Hepatocyte (in vitro differentiated cells): ENCODE results near the gene HLA-G. TPM values are rescaled to one million over a fixed set of nuclear protein-coding genes. Genes with fewer than 3 reads are reported as not detected.
"Not testable (repeated sequence)": the region's sequence is repeated elsewhere in the genome, so short reads cannot be mapped to it uniquely, and the experiment has no call there.

Experiments used
- DNase-seq: peaks from one replicate; pipeline ENCODE4 v3.0.0-alpha.2; 2016; ENCODE audit warnings: low spot score
- H2AFZ ChIP-seq: fragments of 200-600 bp; sonication (generic); 2 replicates; pipeline ENCODE4 v1.6.0; 2016; ENCODE audit warnings: antibody characterized with exemption, mild to moderate bottlenecking
- H3K27ac ChIP-seq: fragments of 200-600 bp; sonication (generic); 2 replicates; pipeline ENCODE4 v1.5.1; 2016; ENCODE audit warnings: mild to moderate bottlenecking
- H3K27me3 ChIP-seq: fragments of 200-600 bp; sonication (generic); 2 replicates; pipeline ENCODE4 v1.6.1; 2016
- H3K36me3 ChIP-seq: fragments of 200-600 bp; sonication (generic); replicated peaks from 2 replicates; pipeline ENCODE4 v1.5.1; 2016; ENCODE audit warnings: low read depth; ENCODE audit not compliant: insufficient read depth
- H3K4me1 ChIP-seq: fragments of 200-600 bp; sonication (generic); 2 replicates; pipeline ENCODE4 v1.5.1; 2016; ENCODE audit warnings: mild to moderate bottlenecking, moderate library complexity; ENCODE audit not compliant: insufficient read depth
- H3K4me2 ChIP-seq: fragments of 200-600 bp; sonication (generic); 2 replicates; pipeline ENCODE4 v1.6.0; 2016
- H3K4me3 ChIP-seq: fragments of 200-600 bp; sonication (generic); 2 replicates; pipeline ENCODE4 v1.5.1; 2016; ENCODE audit warnings: mild to moderate bottlenecking
- H3K79me2 ChIP-seq: fragments of 200-600 bp; sonication (generic); 2 replicates; pipeline ENCODE4 v1.6.0; 2017; ENCODE audit warnings: mild to moderate bottlenecking
- H3K9me2 ChIP-seq: fragments of 200-600 bp; sonication (generic); replicated peaks from 2 replicates; pipeline ENCODE4 v1.6.0; 2017; ENCODE audit warnings: mild to moderate bottlenecking; ENCODE audit not compliant: insufficient read depth
- H3K9me3 ChIP-seq: fragments of 200-600 bp; sonication (generic); 2 replicates; pipeline ENCODE4 v1.5.1; 2016; ENCODE audit warnings: low read depth, mild to moderate bottlenecking
- H4K20me1 ChIP-seq: fragments of 200-600 bp; sonication (generic); 2 replicates; pipeline ENCODE4 v1.6.0; 2016; ENCODE audit warnings: mild to moderate bottlenecking; ENCODE audit not compliant: insufficient read depth, poor library complexity, severe bottlenecking
- EZH2 ChIP-seq: fragments of 200-600 bp; sonication (generic); IDR thresholded peaks from 2 replicates; pipeline ENCODE4 v1.6.1; 2016; ENCODE audit warnings: antibody characterized with exemption, mild to moderate bottlenecking, borderline replicate concordance
- EZH2phosphoT487 ChIP-seq: fragments of 200-600 bp; sonication (generic); IDR thresholded peaks from one replicate; pipeline ENCODE4 v1.6.1; 2018; ENCODE audit warnings: antibody characterized with exemption, mild to moderate bottlenecking, low read depth, moderate library complexity; ENCODE audit not compliant: unreplicated experiment, severe bottlenecking
- WGBS: methylation state at CpG from one replicate; pipeline ENCODE4 v1.1.6; 2016; ENCODE audit warnings: low lambda C conversion rate; ENCODE audit errors: missing lambda C conversion rate; 5-methylcytosine and 5-hydroxymethylcytosine counted together
- polyA plus RNA-seq: library from polyadenylated mRNA; unstranded; fragments of >200 nt; fragmentation: Nextera tagmentation; extraction: Ambion mirVana; gene quantifications from 2 replicates; pipeline ENCODE4 v1.2.1, GENCODE V29; 2016
- small RNA-seq: library from RNA; depleted of rRNA; stranded (forward); fragments of <200 nt; gene quantifications from one replicate; pipeline ENCODE3, GENCODE V24; 2014
- total RNA-seq: library from RNA; depleted of rRNA; stranded (reverse); fragments of >200 nt; gene quantifications from 2 replicates; pipeline ENCODE4 v1.2.3, GENCODE V29; 2014
- TF ChIP-seq, protein P1 (sequence below): fragments of 200-600 bp; sonication (generic); IDR thresholded peaks from 2 replicates; pipeline ENCODE4 v1.5.1; 2016; ENCODE audit warnings: antibody characterized with exemption, mild to moderate bottlenecking; ENCODE audit not compliant: poor library complexity

The HLA-G gene
- total and polyA plus RNA-seq, 2 experiments from 2014 or later, result 2.8 TPM; not detected in 1

- WGBS, result 55% methylated on average over 2 of the region's 2 CpGs
- Histone ChIP-seq H3K9me3 (no peaks in the 10 kb centered on the region), H3K4me3 (no peak overlapping the region), H3K36me3 (no peaks in the 10 kb centered on the region), H2AFZ (no peak overlapping the region), H3K9me2 (no peaks in the 10 kb centered on the region), H4K20me1 (no peaks in the 10 kb centered on the region), H3K4me2 (no peak overlapping the region), H3K79me2 (no peaks in the 10 kb centered on the region), H3K4me1 (no peaks in the 10 kb centered on the region), H3K27me3 (peaks cover 17% of the 10 kb centered on the region), H3K27ac (no peak overlapping the region)
- DNase-seq, result no peak
- TF ChIP-seq EZH2phosphoT487, result no peak
- no peak for TF ChIP-seq EZH2
- TF ChIP-seq, protein P1, sequence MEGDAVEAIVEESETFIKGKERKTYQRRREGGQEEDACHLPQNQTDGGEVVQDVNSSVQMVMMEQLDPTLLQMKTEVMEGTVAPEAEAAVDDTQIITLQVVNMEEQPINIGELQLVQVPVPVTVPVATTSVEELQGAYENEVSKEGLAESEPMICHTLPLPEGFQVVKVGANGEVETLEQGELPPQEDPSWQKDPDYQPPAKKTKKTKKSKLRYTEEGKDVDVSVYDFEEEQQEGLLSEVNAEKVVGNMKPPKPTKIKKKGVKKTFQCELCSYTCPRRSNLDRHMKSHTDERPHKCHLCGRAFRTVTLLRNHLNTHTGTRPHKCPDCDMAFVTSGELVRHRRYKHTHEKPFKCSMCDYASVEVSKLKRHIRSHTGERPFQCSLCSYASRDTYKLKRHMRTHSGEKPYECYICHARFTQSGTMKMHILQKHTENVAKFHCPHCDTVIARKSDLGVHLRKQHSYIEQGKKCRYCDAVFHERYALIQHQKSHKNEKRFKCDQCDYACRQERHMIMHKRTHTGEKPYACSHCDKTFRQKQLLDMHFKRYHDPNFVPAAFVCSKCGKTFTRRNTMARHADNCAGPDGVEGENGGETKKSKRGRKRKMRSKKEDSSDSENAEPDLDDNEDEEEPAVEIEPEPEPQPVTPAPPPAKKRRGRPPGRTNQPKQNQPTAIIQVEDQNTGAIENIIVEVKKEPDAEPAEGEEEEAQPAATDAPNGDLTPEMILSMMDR, result no peak
Measured at GRCh38 chr6:29870104-29870503, 42.5 kb downstream of the HLA-G start.

GRCh38 chr6:29872791-29873190 is 45.2 kb downstream of the HLA-G start:
- H3K4me2 ChIP-seq, result no peak overlapping the region
- H2AFZ ChIP-seq, result no peak overlapping the region
- 64% methylated on average over 3 of the region's 3 CpGs for WGBS
- TF ChIP-seq EZH2phosphoT487, result no peak
- no peak for TF ChIP-seq EZH2
- TF ChIP-seq, protein P1, result no peak
- H3K27ac ChIP-seq, result no peak overlapping the region
- H3K9me2 ChIP-seq, result no peaks in the 10 kb centered on the region
- no peaks in the 10 kb centered on the region for H4K20me1 ChIP-seq
- no peaks in the 10 kb centered on the region for H3K36me3 ChIP-seq
- H3K79me2 ChIP-seq, result no peaks in the 10 kb centered on the region
- peaks cover 8% of the 10 kb centered on the region for H3K27me3 ChIP-seq
- H3K4me1 ChIP-seq, result no peaks in the 10 kb centered on the region
- DNase-seq, result no peak
- no peaks in the 10 kb centered on the region for H3K9me3 ChIP-seq
- no peak overlapping the region for H3K4me3 ChIP-seq

- Histone ChIP-seq H3K9me2 (no peaks in the 10 kb centered on the region), H3K27ac (no peak overlapping the region), H3K36me3 (no peaks in the 10 kb centered on the region), H3K4me3 (no peak overlapping the region), H3K79me2 (no peaks in the 10 kb centered on the region), H3K4me2 (no peak overlapping the region), H2AFZ (no peak overlapping the region), H3K9me3 (no peaks in the 10 kb centered on the region), H4K20me1 (no peaks in the 10 kb centered on the region), H3K27me3 (no peaks in the 10 kb centered on the region), H3K4me1 (no peaks in the 10 kb centered on the region)
- WGBS, result 81% methylated on average over 1 of the region's 1 CpG
- no peak for DNase-seq
- TF ChIP-seq, protein P1, result no peak
- no peak for TF ChIP-seq EZH2phosphoT487
- TF ChIP-seq EZH2, result no peak
Measured at GRCh38 chr6:29875257-29875656, 47.6 kb downstream of the HLA-G start.

- not testable (repeated sequence) for H3K4me2 ChIP-seq, H3K36me3 ChIP-seq, H2AFZ ChIP-seq, H3K4me1 ChIP-seq, H3K4me3 ChIP-seq, H3K27ac ChIP-seq, H3K9me3 ChIP-seq, H3K27me3 ChIP-seq, H3K79me2 ChIP-seq, DNase-seq, H3K9me2 ChIP-seq, H4K20me1 ChIP-seq
- 72% methylated on average over 6 of the region's 6 CpGs for WGBS
Measured at GRCh38 chr6:29875734-29876133, 48.1 kb downstream of the HLA-G start.

Small RNA genes within 50 kb of the gene (small RNA-seq; reads per million reads assigned to genes)
- not detected for gene MICG

Other genes with a start within 250 kb of the HLA-G start
- not detected in 2 replicates for gene OR2H2, start 242.7 kb upstream of the HLA-G start, total RNA-seq
- not detected in 2 replicates for gene OR2H2, start 242.7 kb upstream of the HLA-G start, polyA plus RNA-seq
- 7.0 and 11.3 TPM in 2 replicates for gene GABBR1, start 194.6 kb upstream of the HLA-G start, total RNA-seq
- gene GABBR1, start 194.6 kb upstream of the HLA-G start, polyA plus RNA-seq, result 9.9 and 21.3 TPM in 2 replicates
- gene MOG, start 170.7 kb upstream of the HLA-G start, total RNA-seq, result not detected in 2 replicates
- gene MOG, start 170.7 kb upstream of the HLA-G start, polyA plus RNA-seq, result not detected in 2 replicates
- not detected in 2 replicates for gene ZFP57, start 146.7 kb upstream of the HLA-G start, total RNA-seq
- not detected in 2 replicates for gene ZFP57, start 146.7 kb upstream of the HLA-G start, polyA plus RNA-seq
- gene HLA-F, start 104.4 kb upstream of the HLA-G start, total RNA-seq, result 7.8 and 8.8 TPM in 2 replicates
- gene HLA-F, start 104.4 kb upstream of the HLA-G start, polyA plus RNA-seq, result 7.6 and 10.9 TPM in 2 replicates
- 293 and 339 TPM in 2 replicates for gene HLA-A, start 114.7 kb downstream of the HLA-G start, total RNA-seq
- gene HLA-A, start 114.7 kb downstream of the HLA-G start, polyA plus RNA-seq, result 349 and 350 TPM in 2 replicates
- 20.9 and 21.3 TPM in 2 replicates for gene POLR1H, start 233.4 kb downstream of the HLA-G start, total RNA-seq
- 26.5 and 34.8 TPM in 2 replicates for gene POLR1H, start 233.4 kb downstream of the HLA-G start, polyA plus RNA-seq
- 50.9 and 55.6 TPM in 2 replicates for gene PPP1R11, start 239.4 kb downstream of the HLA-G start, total RNA-seq
- 74.5 and 79.6 TPM in 2 replicates for gene PPP1R11, start 239.4 kb downstream of the HLA-G start, polyA plus RNA-seq
- gene RNF39, start 247.9 kb downstream of the HLA-G start, total RNA-seq, result 0.73 and 1.1 TPM in 2 replicates
- 2.2 and 3.3 TPM in 2 replicates for gene RNF39, start 247.9 kb downstream of the HLA-G start, polyA plus RNA-seq